Activated T-helper 17 cell treated with anti-CD3 and anti-CD28 coated beads, Interleukin-2, amount 50 U/mL, for 72 hours (primary cell): ENCODE measurements around the gene MRFAP1L1. TPM values are rescaled to one million over a fixed set of nuclear protein-coding genes. Genes with fewer than 3 reads are reported as not detected.
A peak's percentile ranks its signal among the peaks of the same experiment; 100 is the strongest.

Source experiments
- ATAC-seq: fragments of 150-1000 bp; cut with Tn5 transposase; replicated peaks from 2 replicates; pipeline ENCODE4 v1.10.0; 2021; ENCODE audit warnings: mild to moderate bottlenecking, moderate library complexity
- H3K27ac Mint-ChIP-seq: one replicate; pipeline ENCODE4 v1.8.0; 2022; ENCODE audit warnings: mixed read lengths
- H3K27me3 Mint-ChIP-seq: one replicate; pipeline ENCODE4 v1.8.0; 2022; ENCODE audit warnings: mixed read lengths
- H3K36me3 Mint-ChIP-seq: one replicate; pipeline ENCODE4 v1.8.0; 2022; ENCODE audit warnings: low read depth, mild to moderate bottlenecking, mixed read lengths
- H3K4me1 Mint-ChIP-seq: one replicate; pipeline ENCODE4 v1.8.0; 2022; ENCODE audit warnings: mixed read lengths
- H3K4me3 Mint-ChIP-seq: one replicate; pipeline ENCODE4 v1.8.0; 2022; ENCODE audit warnings: mild to moderate bottlenecking, mixed read lengths
- H3K9me3 Mint-ChIP-seq: one replicate; pipeline ENCODE4 v1.8.0; 2022; ENCODE audit warnings: mixed read lengths
- total RNA-seq, 2 donors: library from RNA; stranded (reverse); gene quantifications; one replicate each; pipeline ENCODE4 v1.2.3, GENCODE V29; 2022

The MRFAP1L1 gene
- total RNA-seq, 2 donors from 2014 or later = 35.8 to 53.6 TPM

DNA sequence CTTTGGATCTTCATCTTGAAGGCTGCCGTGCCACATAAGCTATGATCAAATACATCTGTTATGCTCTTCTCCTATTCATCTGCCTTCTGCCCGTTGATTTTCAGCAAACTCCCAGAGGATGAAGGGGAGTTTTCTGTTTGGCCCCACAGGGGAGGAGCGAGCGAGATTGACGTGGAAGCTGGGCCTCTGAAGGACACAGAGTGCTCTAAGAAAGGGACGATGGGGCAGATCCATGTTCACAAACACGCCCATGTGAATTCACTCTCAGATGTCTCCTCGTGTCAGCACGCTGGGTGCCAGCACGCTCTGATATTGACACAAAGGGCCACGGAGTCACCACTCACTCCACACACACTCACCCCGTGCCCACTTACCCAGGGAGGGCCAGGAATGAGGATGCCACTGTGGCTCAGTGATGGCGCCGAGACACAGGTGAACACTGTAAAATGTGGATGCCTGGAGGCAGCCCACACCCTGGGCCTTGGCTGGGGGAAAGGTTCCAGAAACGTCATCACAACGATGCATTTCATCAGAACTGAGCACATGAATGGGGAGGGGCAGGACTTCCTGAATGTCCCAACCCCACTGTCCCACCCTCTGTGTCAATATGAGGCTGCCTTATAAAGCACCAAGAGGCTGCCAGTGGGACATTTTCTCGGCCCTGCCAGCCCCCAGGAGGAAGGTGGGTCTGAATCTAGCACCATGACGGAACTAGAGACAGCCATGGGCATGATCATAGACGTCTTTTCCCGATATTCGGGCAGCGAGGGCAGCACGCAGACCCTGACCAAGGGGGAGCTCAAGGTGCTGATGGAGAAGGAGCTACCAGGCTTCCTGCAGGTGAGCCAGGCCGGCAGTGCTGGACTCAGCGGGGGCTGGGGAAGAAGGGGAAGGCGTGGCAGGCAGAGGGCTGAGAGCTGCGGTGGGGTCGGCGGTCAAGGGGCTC, 16.2 kb downstream of the MRFAP1L1 start, which contains the start of gene S100P:
Gene S100P (plus strand): TSS at position 648 of the 946 bp plus-strand sequence. CDS start 55 bp downstream, at position 703.
- peak within 1 kb of the TSS; percentile 81 for H3K4me3 Mint-ChIP-seq
- H3K4me1 Mint-ChIP-seq = peaks cover 62% of the 10 kb centered on the region
- H3K9me3 Mint-ChIP-seq = no peaks in the 10 kb centered on the region
- H3K27me3 Mint-ChIP-seq = no peaks in the 10 kb centered on the region
- H3K36me3 Mint-ChIP-seq = no peaks in the 10 kb centered on the region
- no peak for ATAC-seq
- peak within 1 kb of the TSS; percentile 87 for H3K27ac Mint-ChIP-seq

DNA sequence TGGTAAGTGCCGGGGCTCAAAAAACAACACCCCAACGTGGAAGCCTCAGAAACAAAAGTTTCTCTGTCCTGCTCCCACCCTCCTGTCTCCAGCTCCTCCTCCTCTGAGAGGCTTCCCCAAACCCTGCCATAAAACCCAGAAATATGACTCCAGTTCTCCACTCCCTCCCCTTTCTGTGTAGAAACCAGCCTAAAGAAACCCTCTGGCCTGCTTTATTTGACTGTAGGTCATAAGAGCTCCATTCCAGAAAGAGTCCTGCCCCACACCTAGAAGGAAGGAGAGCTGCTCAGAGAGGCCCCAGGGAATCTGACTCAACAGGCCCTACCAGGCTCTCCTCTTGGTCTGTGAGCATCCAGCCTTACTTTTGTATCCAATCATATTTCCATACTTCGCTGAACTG, 16.9 kb downstream of the MRFAP1L1 start:
- no peaks in the 10 kb centered on the region for H3K27me3 Mint-ChIP-seq
- peak overlapping the region; percentile 81 for H3K4me3 Mint-ChIP-seq
- H3K27ac Mint-ChIP-seq = peak overlapping the region; percentile 87
- H3K4me1 Mint-ChIP-seq = peaks cover 64% of the 10 kb centered on the region
- no peaks in the 10 kb centered on the region for H3K9me3 Mint-ChIP-seq
- no peaks in the 10 kb centered on the region for H3K36me3 Mint-ChIP-seq
- ATAC-seq = no peak

DNA sequence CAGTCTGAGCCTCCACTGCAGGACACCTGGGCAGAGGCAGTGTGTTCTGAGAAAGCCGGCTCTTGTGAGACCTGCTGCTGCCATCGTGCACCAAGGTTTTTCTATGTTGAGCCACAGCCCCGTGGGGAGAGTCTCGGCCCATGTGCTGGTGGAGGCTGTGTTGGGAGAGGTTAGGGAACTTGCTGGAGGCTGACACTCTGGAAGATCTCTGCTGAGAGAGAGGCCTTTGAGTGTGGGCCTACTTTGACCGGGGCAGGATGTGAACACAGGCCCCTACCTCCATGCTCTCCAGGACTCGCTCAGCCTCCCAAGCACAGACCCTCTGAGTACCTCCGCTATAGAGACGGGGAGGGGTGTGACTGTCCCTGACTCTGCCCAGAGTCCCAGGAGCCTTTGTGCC, 17.3 kb downstream of the MRFAP1L1 start:
- H3K9me3 Mint-ChIP-seq = no peaks in the 10 kb centered on the region
- peak overlapping the region; percentile 81 for H3K4me3 Mint-ChIP-seq
- no peaks in the 10 kb centered on the region for H3K27me3 Mint-ChIP-seq
- H3K4me1 Mint-ChIP-seq = peaks cover 64% of the 10 kb centered on the region
- no peaks in the 10 kb centered on the region for H3K36me3 Mint-ChIP-seq
- peak overlapping the region; percentile 87 for H3K27ac Mint-ChIP-seq
- ATAC-seq = no peak

DNA sequence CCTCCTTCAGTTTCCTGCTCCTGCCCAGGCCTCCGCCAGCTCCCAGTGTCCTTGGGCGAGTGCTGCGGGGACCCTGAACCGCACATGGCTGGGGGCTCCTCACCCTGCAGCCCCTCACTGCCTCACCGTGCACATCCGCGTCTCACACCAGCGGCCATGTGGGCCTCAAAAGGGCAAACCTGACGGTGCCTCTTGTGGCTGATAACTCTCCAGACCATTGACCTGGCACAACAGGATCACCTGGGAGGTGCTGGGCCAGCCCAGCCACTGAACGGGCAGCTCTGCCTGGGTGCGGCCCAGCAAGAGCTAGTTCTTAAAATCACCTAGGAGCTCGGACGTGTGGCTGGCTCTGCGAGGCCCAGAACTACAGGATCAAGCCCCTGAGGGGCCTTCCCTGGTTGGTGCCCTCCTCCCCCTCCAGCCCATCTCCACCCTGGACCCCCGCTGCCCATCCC, 20.1 kb downstream of the MRFAP1L1 start:
- Mint-ChIP-seq H3K9me3 (no peaks in the 10 kb centered on the region), H3K36me3 (no peaks in the 10 kb centered on the region), H3K27me3 (no peaks in the 10 kb centered on the region), H3K4me1 (peaks cover 50% of the 10 kb centered on the region), H3K27ac (peak overlapping the region; percentile 97), H3K4me3 (peak overlapping the region; percentile 92)
- ATAC-seq = peak; percentile 34

DNA sequence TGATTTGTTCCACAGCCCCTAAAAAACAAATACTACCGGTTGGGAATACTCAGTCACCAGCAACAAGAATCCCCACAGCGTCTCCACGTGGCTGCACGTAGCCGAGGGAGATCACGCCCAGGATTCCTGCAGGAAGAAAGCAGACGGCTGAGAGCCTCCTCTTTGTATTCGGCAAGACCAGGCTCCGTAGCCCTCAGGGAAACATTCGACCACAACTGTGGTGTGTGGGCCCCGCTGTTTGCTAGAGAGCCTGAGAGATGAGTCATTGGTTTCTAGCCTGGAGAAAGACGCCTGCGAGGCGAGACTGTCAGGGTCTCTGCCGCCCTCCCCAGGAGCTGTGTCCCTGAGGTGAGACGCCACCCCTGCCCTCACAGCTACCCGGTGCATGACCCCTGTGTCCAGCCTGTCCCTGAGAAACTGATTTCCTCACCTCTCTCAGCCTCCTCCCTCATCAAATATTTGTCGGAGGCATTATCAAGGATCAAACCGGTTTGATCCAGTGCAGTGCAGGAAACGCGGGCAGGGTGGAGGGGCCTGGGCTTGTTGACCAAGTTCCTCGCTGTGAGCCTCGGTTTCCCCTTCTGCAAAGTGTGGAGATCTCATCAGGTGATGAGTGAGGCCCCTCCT, 20.7 kb downstream of the MRFAP1L1 start:
- Mint-ChIP-seq H3K36me3 (no peaks in the 10 kb centered on the region), H3K4me3 (peak overlapping the region; percentile 92), H3K4me1 (peaks cover 49% of the 10 kb centered on the region), H3K9me3 (no peaks in the 10 kb centered on the region), H3K27me3 (no peaks in the 10 kb centered on the region), H3K27ac (peak overlapping the region; percentile 97)
- peak; percentile 92 for ATAC-seq

DNA sequence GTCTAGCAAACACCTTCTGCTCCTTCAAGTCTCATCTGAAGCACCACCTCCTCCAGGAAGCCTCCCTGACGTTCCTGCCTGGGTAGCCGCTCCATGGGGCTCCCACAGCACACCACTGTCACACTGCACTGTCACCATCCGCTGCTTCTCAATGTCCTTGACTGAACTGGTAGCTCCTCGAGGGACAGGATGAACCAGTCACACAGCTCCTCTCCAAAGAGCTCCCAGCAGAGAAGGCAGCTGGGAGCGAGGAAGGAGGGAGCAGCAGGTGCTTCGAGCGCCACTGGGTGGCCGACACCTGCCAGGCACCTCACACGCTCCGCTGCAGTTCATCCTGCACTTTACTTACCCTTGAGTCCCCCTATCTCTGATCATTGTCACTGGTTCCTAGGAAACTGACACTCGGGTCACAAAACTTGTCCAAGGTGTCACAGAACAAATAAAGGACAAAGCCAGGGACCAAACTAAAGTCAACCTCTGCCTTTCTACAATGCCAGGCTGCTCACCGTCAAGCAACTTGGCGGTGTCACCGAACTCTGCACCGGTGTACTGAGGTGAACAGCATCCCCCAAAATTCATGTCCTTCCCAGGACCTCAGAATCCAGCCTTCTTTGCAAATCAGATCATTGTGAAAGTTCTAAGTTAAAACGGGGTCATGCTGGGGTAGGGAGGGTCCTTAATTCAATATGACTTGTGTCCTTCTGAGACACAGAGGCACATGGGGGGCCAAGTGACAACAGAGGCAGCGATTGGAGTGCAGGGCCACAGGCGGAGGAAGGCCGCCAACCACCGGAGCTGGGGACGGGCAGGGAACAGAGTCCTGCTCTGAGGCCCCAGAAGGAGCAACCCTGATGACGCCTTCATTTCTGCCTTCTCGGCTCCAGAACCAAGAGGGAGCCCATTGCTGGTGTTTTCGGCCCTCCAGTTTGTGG, 21.5 kb downstream of the MRFAP1L1 start:
- Mint-ChIP-seq H3K4me1 (peaks cover 43% of the 10 kb centered on the region), H3K27ac (peak overlapping the region; percentile 97), H3K36me3 (no peaks in the 10 kb centered on the region), H3K9me3 (no peaks in the 10 kb centered on the region), H3K27me3 (no peaks in the 10 kb centered on the region), H3K4me3 (peak overlapping the region; percentile 92)
- no peak for ATAC-seq

DNA sequence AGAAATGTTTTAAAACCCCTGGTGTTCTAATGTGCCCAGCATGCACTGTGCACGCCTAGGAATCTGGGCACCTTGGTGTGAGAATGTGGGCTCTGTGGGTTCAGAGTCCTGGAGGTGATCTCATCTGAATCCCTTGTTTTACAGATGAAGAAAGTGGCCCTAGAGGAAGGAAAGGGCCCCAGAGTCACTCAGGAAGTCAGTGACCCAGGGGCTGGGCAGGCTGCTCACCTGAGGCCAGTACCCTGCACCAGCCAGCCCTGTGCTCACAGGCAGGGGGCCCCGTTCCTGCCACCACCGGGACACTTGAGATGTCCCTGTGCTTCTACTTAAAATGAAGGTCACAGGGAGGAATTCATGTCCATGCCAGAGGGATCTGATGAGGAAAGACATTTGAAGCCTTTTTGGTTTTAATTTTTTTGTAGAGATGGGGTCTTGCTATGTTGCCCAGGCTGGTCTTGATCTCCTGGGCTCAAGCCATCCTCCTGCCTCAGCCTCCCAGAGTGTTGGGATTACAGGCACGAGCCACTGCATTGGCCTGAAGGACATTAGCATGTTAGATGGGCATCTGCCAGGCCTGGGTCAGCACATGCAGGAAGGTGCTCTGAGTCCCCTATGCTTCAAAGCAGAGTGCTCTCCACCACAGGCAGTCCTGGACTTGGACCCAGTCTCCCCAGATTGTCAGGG, 23.4 kb downstream of the MRFAP1L1 start:
- Mint-ChIP-seq H3K27ac (peak overlapping the region; percentile 63), H3K4me3 (no peak overlapping the region), H3K36me3 (no peaks in the 10 kb centered on the region), H3K9me3 (no peaks in the 10 kb centered on the region), H3K4me1 (peaks cover 37% of the 10 kb centered on the region), H3K27me3 (no peaks in the 10 kb centered on the region)
- no peak for ATAC-seq

DNA sequence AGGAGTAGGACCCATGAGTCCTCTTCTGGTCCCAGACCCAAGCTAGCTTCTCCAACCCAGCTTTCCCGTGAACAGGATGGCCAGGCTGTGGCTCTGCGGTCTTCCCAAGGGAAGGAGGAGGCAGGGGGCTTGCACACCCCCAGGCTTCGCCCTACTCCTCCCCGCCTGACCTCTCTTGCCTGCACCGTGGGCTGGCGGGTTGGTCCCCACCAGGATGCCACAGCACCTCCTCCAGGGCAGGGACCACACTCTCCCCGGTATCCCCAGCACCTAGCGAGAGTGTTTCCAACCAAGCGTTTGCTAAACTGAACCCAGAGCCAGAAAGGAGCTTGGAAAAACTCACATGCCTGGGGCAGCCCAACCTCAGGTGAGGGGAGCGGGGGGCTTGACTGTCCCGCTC, 25.0 kb downstream of the MRFAP1L1 start:
- peaks cover 8% of the 10 kb centered on the region for H3K36me3 Mint-ChIP-seq
- H3K4me3 Mint-ChIP-seq = no peak overlapping the region
- no peaks in the 10 kb centered on the region for H3K9me3 Mint-ChIP-seq
- ATAC-seq = no peak
- H3K27ac Mint-ChIP-seq = no peak overlapping the region
- H3K27me3 Mint-ChIP-seq = no peaks in the 10 kb centered on the region
- H3K4me1 Mint-ChIP-seq = peaks cover 22% of the 10 kb centered on the region

DNA sequence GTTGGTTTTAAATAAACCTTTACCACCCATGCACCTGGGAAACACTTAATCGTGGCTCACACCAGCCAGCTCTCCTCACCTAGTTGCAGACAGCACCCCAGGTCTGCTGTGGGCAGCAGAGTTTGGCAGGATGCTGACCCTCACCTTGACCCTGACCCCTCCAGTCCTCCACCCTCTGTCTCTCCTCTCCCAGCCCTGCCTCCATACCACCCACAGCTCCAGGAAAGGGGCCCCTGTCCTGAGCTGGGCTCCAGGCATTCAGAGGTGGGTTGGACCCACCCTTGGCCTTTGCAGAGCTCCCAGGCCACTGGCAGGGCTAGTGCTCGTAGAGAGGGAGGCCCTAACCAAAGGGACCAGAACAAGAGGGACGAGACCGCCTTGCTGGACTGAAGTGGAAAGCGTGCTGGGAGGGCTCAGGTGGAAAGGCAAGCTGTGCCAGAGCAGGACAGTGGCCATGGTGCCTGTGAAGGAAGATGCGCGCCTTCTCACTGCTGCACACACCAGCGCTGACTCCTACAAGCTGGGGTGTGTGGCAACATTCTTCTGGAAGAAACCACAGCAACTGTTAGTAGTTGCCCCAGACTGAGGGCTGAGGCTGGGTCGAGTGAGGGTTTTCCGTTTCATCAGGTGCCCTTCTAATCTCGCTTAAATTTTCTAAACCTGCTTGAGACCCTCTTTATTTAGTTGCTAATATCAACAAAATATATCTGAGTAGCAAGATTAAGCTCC, 26.6 kb downstream of the MRFAP1L1 start:
- H3K9me3 Mint-ChIP-seq = no peaks in the 10 kb centered on the region
- H3K27me3 Mint-ChIP-seq = no peaks in the 10 kb centered on the region
- ATAC-seq = no peak
- H3K4me1 Mint-ChIP-seq = peaks cover 6% of the 10 kb centered on the region
- H3K27ac Mint-ChIP-seq = no peak overlapping the region
- peaks cover 21% of the 10 kb centered on the region for H3K36me3 Mint-ChIP-seq
- H3K4me3 Mint-ChIP-seq = no peak overlapping the region

DNA sequence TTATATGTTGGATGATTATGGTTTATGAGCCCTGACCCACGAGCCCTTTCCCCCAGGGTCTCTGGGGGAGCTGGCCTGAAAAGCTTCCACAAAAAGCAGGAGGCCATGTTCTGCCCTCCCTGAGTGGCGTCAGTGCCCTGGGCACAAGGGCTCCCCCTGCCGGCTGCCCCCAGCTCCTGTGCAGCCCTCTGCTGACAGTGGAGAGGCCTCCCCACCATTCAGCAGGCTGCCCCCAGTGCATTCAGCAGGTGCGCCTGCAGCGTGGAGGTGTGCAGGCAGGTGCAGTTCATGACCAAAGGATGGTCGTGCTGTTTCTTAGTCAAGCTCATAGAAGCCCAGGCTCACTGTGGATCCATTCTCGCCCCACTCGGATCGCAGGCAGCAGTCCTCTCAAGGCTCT, 28.5 kb downstream of the MRFAP1L1 start:
- no peaks in the 10 kb centered on the region for H3K9me3 Mint-ChIP-seq
- H3K27ac Mint-ChIP-seq = no peak overlapping the region
- peaks cover 20% of the 10 kb centered on the region for H3K4me1 Mint-ChIP-seq
- peaks cover 39% of the 10 kb centered on the region for H3K36me3 Mint-ChIP-seq
- no peak overlapping the region for H3K4me3 Mint-ChIP-seq
- H3K27me3 Mint-ChIP-seq = no peaks in the 10 kb centered on the region
- no peak for ATAC-seq

DNA sequence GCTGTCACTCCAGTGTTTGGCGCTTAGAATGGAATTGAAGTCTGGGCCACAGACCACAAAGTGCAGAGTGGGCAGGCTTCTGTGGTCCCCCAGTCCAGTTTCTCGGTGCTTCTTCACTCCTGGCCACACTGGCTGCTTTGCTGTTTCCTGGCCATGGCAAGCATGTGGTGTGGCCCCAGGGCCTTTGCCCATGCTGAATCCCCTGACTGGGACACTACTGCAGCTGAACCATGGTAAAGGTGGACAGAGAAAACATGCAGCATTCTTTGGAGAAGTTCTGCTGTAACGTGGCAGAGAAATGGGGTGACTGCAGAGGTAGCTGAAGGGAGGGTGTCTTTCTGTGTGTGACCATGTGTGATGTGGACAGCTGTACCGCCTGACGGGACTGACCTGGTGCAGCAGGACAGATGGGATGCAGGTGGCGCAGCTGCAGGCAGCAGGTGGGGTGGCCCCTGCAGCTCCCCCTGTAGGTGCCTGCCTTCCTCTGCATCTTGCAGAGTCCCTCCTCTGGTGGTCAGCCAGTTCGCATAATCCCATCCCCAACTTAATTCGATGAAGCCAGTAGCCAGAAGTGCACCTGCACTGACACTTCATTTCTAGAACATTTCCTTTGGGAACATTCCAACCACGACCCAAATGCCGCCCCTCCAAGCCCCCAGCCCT, 29.2 kb downstream of the MRFAP1L1 start:
- peaks cover 27% of the 10 kb centered on the region for H3K4me1 Mint-ChIP-seq
- H3K27ac Mint-ChIP-seq = no peak overlapping the region
- no peaks in the 10 kb centered on the region for H3K27me3 Mint-ChIP-seq
- peaks cover 46% of the 10 kb centered on the region for H3K36me3 Mint-ChIP-seq
- no peaks in the 10 kb centered on the region for H3K9me3 Mint-ChIP-seq
- no peak for ATAC-seq
- H3K4me3 Mint-ChIP-seq = no peak overlapping the region

DNA sequence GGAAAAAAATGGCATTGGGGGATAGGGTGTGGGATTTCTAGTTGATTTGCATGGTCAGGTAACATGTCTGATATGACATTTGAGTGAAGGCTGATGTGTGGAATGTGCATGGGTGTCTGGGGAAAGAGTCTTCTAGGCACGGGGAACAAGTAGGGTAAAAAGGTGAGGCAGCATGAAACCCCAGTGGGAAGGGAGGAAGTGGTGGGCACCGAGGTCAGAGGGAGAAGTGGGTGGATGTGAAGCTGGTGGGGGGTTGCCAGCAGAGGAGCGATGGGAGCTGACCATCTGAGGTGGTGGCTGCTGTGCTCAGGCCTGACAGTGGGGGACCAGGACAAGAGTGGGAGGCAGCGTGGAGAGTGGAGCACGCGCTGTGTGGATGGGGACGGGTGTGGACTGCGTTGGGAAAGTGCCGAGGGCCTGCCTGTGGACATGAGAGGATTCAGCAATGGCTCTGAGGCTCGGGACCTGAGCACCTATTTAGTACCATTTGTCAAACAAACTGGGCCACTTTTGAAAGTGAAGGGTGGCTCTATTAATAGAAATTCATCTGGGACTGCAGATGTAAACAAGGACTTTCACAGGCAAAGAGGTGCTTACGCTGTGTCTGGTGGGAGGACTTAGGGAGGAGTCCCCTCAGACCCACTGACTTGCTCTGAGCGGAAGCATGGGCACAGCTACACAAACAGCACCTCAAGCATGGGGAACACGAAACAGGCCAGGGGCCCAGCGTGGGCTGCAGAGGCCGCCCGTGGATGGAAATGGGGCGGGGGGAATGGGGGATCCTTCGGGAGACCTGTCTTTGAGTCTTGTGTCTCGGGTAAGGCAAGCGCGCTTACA, 32.7 kb downstream of the MRFAP1L1 start:
- H3K36me3 Mint-ChIP-seq = peaks cover 68% of the 10 kb centered on the region
- H3K27ac Mint-ChIP-seq = peak overlapping the region; percentile 97
- no peaks in the 10 kb centered on the region for H3K9me3 Mint-ChIP-seq
- H3K4me3 Mint-ChIP-seq = peak overlapping the region; percentile 97
- no peak for ATAC-seq
- H3K27me3 Mint-ChIP-seq = no peaks in the 10 kb centered on the region
- H3K4me1 Mint-ChIP-seq = peaks cover 34% of the 10 kb centered on the region
